Measurements from ENCODE around the gene COL20A1.

COL20A1 gene

GRCh38 chr20:63255931-63256704 lies 36.9 kb upstream of the COL20A1 start:
- no peak for TF ChIP-seq ZFX (IDR thresholded peaks at IDR 0.05; ENCODE audit: borderline replicate concordance)
- no peak for TF ChIP-seq CTCF (IDR thresholded peaks at IDR 0.05)
- H3K27ac ChIP-seq, result no peak overlapping the region

GRCh38 chr20:63256954-63257353 lies 36.0 kb upstream of the COL20A1 start:
- H3K27ac ChIP-seq, result no peak overlapping the region
- no peak for TF ChIP-seq ZFX (IDR thresholded peaks at IDR 0.05; ENCODE audit: borderline replicate concordance)
- no peak for TF ChIP-seq CTCF (IDR thresholded peaks at IDR 0.05)

DNA sequence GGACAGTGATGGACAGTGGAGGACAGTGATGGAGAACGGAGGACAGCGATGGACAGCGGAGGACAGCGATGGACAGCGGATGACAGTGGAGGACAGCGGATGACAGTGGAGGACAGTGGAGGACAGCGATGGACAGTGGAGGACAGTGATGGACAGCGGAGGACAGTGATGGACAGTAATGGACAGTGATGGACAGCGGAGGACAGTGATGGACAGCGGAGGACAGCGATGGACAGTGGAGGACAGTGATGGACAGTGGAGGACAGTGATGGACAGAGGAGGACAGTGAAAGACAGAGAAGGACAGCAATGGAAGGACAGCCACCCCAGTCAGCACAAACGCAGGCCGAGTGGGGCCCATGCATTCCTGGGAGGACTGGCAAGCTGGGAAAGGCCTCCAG lies 35.4 kb upstream of the COL20A1 start:
- TF ChIP-seq ZFX (IDR thresholded peaks at IDR 0.05; ENCODE audit: borderline replicate concordance) (no peak), CTCF (IDR thresholded peaks at IDR 0.05) (no peak)
- H3K27ac ChIP-seq, result no peak overlapping the region

DNA sequence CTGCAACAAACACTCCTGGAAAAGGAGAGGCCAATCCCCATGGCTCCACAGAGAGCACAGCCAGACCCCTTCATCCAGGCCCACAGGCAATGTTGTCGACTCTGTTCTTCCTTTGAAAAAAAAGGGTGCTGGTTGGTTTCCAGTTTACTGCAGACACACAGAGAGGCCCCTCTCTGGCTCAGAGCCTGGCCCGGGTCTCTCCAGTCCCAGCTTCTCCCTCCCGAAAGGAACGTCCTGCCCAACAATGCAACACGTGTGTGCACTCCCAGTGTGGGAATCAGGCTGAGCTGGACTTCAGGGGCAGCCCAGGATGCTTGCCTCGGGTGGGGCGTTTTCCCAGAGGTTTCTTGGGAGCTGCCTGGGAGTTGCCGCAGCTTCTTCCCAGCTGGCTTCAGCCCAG lies 34.2 kb upstream of the COL20A1 start:
- no peak overlapping the region for H3K27ac ChIP-seq
- TF ChIP-seq ZFX (IDR thresholded peaks at IDR 0.05; ENCODE audit: borderline replicate concordance) (no peak), CTCF (IDR thresholded peaks at IDR 0.05) (no peak)

DNA sequence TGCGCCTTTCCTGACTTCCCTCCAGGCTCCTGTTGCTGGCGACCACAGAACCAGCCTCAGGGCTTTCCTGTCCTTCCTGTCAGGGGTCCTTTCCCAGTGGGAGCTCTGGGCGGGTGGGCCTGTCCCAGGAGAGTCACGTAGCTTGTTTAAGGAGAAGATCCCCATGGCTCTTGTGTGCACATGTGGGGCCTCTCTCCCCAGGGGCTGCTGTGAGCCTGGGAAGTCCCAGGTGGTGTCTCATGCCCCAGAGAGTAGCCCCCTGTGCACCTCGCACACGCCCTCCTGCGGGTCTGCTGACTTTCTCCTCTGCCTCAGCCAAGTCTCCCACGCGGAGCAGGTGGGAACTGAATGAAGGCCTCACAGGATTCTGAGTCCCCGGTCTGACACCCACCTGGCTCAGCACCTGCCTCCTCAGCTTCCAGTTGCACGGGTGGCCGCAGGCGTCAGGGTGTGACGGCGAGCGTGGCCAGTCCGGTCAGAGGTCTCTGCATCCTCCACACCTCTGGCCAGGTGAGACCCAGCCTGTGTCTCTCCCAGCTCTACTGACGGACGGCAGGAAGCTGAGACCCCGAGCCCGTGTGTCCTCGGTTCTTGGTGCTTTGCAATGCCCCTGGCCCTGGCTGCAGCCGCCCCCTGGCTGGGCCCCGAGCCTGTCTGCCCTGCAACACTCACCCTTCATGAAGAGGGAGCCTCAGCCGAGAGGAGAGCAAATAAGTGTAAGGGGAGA lies 33.1 kb upstream of the COL20A1 start:
- H3K27ac ChIP-seq, result no peak overlapping the region
- TF ChIP-seq CTCF (IDR thresholded peaks at IDR 0.05) (no peak), ZFX (IDR thresholded peaks at IDR 0.05; ENCODE audit: borderline replicate concordance) (no peak)

GRCh38 chr20:63260521-63260920 lies 32.5 kb upstream of the COL20A1 start:
- no peak overlapping the region for H3K27ac ChIP-seq
- TF ChIP-seq ZFX (IDR thresholded peaks at IDR 0.05; ENCODE audit: borderline replicate concordance) (no peak), CTCF (IDR thresholded peaks at IDR 0.05) (no peak)

Data from 22Rv1 (cell line).